Thoracic aorta (tissue), 2 donors: Measurements from ENCODE around the gene UEVLD. TPM values are rescaled to one million over a fixed set of nuclear protein-coding genes. Genes with fewer than 3 reads are reported as not detected.

ENCODE experiments used
- ATAC-seq: fragments of 150-250 bp; one replicate; pipeline ENCODE4 v1.8.0; 2017; ENCODE audit warnings: low read depth; ENCODE audit not compliant: insufficient number of reproducible peaks, low FRiP score
- DNase-seq: peaks from one replicate; pipeline ENCODE4 v3.0.0-alpha.2; 2020; ENCODE audit warnings: low spot score
- H3K27ac ChIP-seq, 2 donors: fragments of 200-600 bp; sonication (generic); 1 replicate in 1 of 2; 2 replicates in 1 of 2; pipeline ENCODE4 v1.5.1; 2016; ENCODE audit warnings: mild to moderate bottlenecking in 2 of 2, moderate library complexity in 2 of 2
- H3K27me3 ChIP-seq: fragments of 200-600 bp; sonication (generic); replicated peaks from 2 replicates; pipeline ENCODE4 v1.6.0; 2016; ENCODE audit warnings: mild to moderate bottlenecking; ENCODE audit not compliant: insufficient read depth
- H3K36me3 ChIP-seq: fragments of 200-600 bp; sonication (generic); one replicate; pipeline ENCODE4 v1.5.1; 2016
- H3K4me1 ChIP-seq, 2 donors: fragments of 200-600 bp; sonication (generic); 1 replicate in 1 of 2; 2 replicates in 1 of 2; pipeline versions ENCODE4 v1.5.1 to v1.6.0; 2016; ENCODE audit warnings: low read depth in 2 of 2, mild to moderate bottlenecking in 1 of 2; ENCODE audit not compliant: control insufficient read depth in 1 of 2
- H3K4me3 ChIP-seq: fragments of 200-600 bp; sonication (generic); 2 replicates; pipeline ENCODE4 v1.5.1; 2016; ENCODE audit warnings: mild to moderate bottlenecking
- H3K9me3 ChIP-seq: fragments of 200-600 bp; sonication (generic); 2 replicates; pipeline ENCODE4 v1.5.1; 2016
- total RNA-seq, 2 donors: library from RNA; depleted of rRNA; stranded (reverse); fragments of >200 nt; gene quantifications; one replicate each; pipeline versions ENCODE4 v1.1.0 to v1.2.3, GENCODE V29; 2016
- TF ChIP-seq, protein P1 (sequence below): fragments of 200-600 bp; sonication (generic); IDR thresholded peaks from one replicate; pipeline ENCODE4 v1.5.1; 2019; ENCODE audit warnings: antibody characterized with exemption

Gene UEVLD
- total RNA-seq, 2 donors from 2014 or later: 22.2 to 23.7 TPM

DNA sequence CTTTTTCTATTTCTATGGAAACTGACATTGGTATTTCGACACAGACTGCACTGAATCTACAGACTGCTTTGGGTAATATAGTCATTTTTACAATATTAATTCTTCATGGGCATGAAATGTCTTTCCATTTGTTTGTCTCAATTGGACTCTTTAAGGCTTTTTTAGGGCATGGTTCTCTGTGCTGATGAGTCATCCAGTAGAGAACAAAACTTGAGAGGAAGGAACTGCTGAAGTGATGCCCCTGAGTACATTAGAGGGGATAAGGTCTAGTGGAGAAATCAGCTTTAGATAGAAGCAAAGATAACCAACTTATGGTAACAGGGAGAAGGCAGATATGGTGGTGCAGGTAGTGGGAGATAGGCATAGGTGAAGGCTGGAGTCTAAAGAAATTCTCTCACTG lies 86.9 kb downstream of the UEVLD start:
- TF ChIP-seq, protein P1, sequence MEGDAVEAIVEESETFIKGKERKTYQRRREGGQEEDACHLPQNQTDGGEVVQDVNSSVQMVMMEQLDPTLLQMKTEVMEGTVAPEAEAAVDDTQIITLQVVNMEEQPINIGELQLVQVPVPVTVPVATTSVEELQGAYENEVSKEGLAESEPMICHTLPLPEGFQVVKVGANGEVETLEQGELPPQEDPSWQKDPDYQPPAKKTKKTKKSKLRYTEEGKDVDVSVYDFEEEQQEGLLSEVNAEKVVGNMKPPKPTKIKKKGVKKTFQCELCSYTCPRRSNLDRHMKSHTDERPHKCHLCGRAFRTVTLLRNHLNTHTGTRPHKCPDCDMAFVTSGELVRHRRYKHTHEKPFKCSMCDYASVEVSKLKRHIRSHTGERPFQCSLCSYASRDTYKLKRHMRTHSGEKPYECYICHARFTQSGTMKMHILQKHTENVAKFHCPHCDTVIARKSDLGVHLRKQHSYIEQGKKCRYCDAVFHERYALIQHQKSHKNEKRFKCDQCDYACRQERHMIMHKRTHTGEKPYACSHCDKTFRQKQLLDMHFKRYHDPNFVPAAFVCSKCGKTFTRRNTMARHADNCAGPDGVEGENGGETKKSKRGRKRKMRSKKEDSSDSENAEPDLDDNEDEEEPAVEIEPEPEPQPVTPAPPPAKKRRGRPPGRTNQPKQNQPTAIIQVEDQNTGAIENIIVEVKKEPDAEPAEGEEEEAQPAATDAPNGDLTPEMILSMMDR: no peak

DNA sequence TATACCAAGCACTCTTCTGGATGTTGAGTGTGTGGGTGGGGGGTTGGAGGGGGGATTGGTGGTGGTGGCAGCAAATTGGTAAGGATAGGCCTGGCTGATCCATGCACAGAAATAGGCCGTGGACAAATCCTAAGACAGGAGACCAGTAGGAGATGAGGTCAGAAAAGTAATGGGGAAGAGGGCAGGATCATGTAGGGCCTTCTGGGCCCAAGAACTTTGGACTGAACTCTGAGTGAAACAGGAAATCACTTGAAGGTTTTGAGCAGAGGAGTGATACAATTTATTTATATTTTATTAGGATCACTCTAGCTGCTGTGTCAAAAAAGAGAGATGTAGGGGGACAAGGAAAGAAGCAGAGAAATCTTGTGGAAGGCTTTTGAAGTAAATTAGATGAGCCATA lies 90.5 kb downstream of the UEVLD start:
- Histone ChIP-seq H3K27me3 (no peaks in the 10 kb centered on the region), H3K9me3 (no peaks in the 10 kb centered on the region), H3K27ac (no peak overlapping the region), H3K4me1 (no peaks in the 10 kb centered on the region), H3K36me3 (peaks cover 51% of the 10 kb centered on the region), H3K4me3 (no peak overlapping the region)
- ATAC-seq: no peak
- DNase-seq: no peak
- TF ChIP-seq, protein P1: no peak

More for the DNA sequence above, 86.9 kb downstream of the UEVLD start:
- Histone ChIP-seq H3K36me3 (peaks cover 50% of the 10 kb centered on the region), H3K4me3 (no peak overlapping the region), H3K9me3 (no peaks in the 10 kb centered on the region), H3K27ac (no peak overlapping the region), H3K27me3 (no peaks in the 10 kb centered on the region), H3K4me1 (no peaks in the 10 kb centered on the region)
- DNase-seq (no peak), ATAC-seq (no peak)

DNA sequence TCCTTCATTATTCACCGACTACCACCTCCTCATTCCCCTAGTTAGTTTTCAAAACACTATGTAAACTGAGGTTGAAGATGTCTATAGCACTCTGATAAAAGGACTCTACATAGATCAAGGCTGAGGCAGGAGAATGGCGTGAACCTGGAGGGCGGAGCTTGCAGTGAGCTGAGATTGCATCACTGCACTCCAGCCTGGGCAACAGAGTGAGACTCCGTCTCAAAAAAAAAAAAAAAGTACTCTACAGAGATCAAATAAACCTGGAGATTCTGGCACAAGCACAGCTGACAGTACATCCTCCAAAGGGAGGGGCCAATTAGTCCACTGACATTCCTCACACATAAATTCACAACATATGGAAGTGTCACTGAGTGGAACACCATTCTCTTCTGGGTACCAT lies 92.8 kb downstream of the UEVLD start:
- no peak for ATAC-seq

DNA sequence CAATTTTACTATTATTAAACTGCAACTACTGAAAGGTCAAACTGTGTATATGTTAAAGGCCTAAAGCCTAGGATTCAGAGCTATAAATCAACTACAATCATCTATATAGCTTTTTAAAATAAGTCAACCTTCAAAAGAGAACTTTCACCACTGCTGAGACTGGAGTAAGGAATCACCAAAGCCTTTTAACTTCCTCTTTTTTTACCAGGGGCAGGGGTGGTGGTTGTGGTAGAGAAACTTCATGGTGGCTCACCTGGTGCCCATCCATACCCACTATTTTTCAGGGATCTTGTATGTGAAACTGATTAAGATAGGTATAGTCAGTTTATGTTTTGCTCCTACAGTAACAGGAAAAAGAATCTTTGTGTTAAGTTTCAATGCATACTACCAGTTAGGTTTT lies 93.3 kb downstream of the UEVLD start:
- Histone ChIP-seq H3K27ac (no peak overlapping the region), H3K27me3 (no peaks in the 10 kb centered on the region), H3K4me3 (no peak overlapping the region), H3K4me1 (no peaks in the 10 kb centered on the region), H3K9me3 (no peaks in the 10 kb centered on the region), H3K36me3 (peaks cover 43% of the 10 kb centered on the region)
- ATAC-seq (no peak), DNase-seq (no peak)
- TF ChIP-seq, protein P1: no peak

More for the DNA sequence above, 92.8 kb downstream of the UEVLD start:
- Histone ChIP-seq H3K27ac (no peak overlapping the region), H3K27me3 (no peaks in the 10 kb centered on the region), H3K9me3 (no peaks in the 10 kb centered on the region), H3K4me1 (no peaks in the 10 kb centered on the region), H3K36me3 (peaks cover 40% of the 10 kb centered on the region), H3K4me3 (no peak overlapping the region)
- TF ChIP-seq, protein P1: no peak
- DNase-seq: no peak

DNA sequence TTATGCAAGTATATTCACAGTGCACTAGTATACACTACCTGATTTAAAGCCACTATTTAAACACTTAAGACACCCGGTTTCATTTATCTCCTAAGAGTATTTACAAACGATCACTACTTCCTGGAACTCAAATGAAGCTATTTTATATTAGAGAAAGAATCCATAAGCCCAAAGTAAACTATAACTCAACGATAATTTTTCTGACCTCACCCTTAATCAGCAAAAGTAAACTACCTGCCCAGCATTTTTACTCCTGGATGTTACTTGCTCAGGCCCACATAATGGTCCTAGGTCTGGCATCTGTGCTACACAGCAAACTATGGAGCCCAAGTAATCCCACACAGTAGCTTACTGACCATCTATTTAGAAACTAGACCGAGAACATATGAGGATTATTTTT lies 95.2 kb downstream of the UEVLD start:
- H3K27me3 ChIP-seq: no peaks in the 10 kb centered on the region
- peaks cover 37% of the 10 kb centered on the region for H3K36me3 ChIP-seq
- ATAC-seq (no peak), DNase-seq (no peak)
- no peaks in the 10 kb centered on the region for H3K4me1 ChIP-seq
- H3K9me3 ChIP-seq: no peaks in the 10 kb centered on the region
- no peak overlapping the region for H3K4me3 ChIP-seq
- TF ChIP-seq, protein P1: no peak
- no peak overlapping the region for H3K27ac ChIP-seq
